Smooth muscle cell (in vitro differentiated cells): Measurements from ENCODE around the gene SEPTIN7. TPM values are rescaled to one million over a fixed set of nuclear protein-coding genes. Genes with fewer than 3 reads are reported as not detected.

Experiments
- DNase-seq: peaks from one replicate; lab custom pipeline; 2025; ENCODE audit not compliant: unreplicated experiment; lab: John Stamatoyannopoulos, UW
- H2AFZ ChIP-seq: fragments of 200-600 bp; sonication (generic); 2 replicates; pipeline ENCODE4 v1.6.0; 2016; ENCODE audit warnings: antibody characterized with exemption, low read depth, mild to moderate bottlenecking
- H3F3A ChIP-seq: fragments of 200-600 bp; sonication (generic); 2 replicates; pipeline ENCODE4 v1.6.0; 2017; ENCODE audit warnings: antibody characterized with exemption, low read depth
- H3K27ac ChIP-seq: fragments of 200-600 bp; sonication (generic); 2 replicates; pipeline ENCODE4 v1.5.1; 2016; ENCODE audit warnings: low read depth, mild to moderate bottlenecking
- H3K27me3 ChIP-seq: fragments of 200-600 bp; sonication (generic); 2 replicates; pipeline ENCODE4 v1.6.1; 2016; ENCODE audit warnings: low read depth, mild to moderate bottlenecking
- H3K36me3 ChIP-seq: fragments of 200-600 bp; sonication (generic); 2 replicates; pipeline ENCODE4 v1.5.1; 2016; ENCODE audit warnings: low read depth
- H3K4me1 ChIP-seq: fragments of 200-600 bp; sonication (generic); 2 replicates; pipeline ENCODE4 v1.5.1; 2016; ENCODE audit warnings: low read depth
- H3K4me2 ChIP-seq: fragments of 200-600 bp; sonication (generic); 2 replicates; pipeline ENCODE4 v1.6.0; 2016; ENCODE audit warnings: mild to moderate bottlenecking
- H3K4me3 ChIP-seq: fragments of 200-600 bp; sonication (generic); 2 replicates; pipeline ENCODE4 v1.5.1; 2016; ENCODE audit warnings: mild to moderate bottlenecking
- H3K79me2 ChIP-seq: fragments of 200-600 bp; sonication (generic); 2 replicates; pipeline ENCODE4 v1.6.0; 2016; ENCODE audit warnings: low read depth, mild to moderate bottlenecking
- H3K9ac ChIP-seq: fragments of 200-600 bp; sonication (generic); 2 replicates; pipeline ENCODE4 v1.6.0; 2016; ENCODE audit warnings: low read depth
- H3K9me3 ChIP-seq: fragments of 200-600 bp; sonication (generic); replicated peaks from 2 replicates; pipeline ENCODE4 v1.5.1; 2016; ENCODE audit warnings: low read depth
- H4K20me1 ChIP-seq: fragments of 200-600 bp; sonication (generic); 2 replicates; pipeline ENCODE4 v1.6.0; 2016; ENCODE audit warnings: low read depth
- CTCF ChIP-seq: fragments of 200-600 bp; sonication (generic); IDR thresholded peaks from 2 replicates; pipeline ENCODE4 v1.5.1; 2017; ENCODE audit warnings: borderline replicate concordance, mild to moderate bottlenecking, antibody characterized with exemption; ENCODE audit not compliant: insufficient read depth, poor library complexity, severe bottlenecking
- WGBS: methylation state at CpG from one replicate; pipeline ENCODE4 v1.1.7; 2016; ENCODE audit warnings: low lambda C conversion rate; 5-methylcytosine and 5-hydroxymethylcytosine counted together
- polyA plus RNA-seq: library from polyadenylated mRNA; unstranded; fragments of >200 nt; fragmentation: Nextera tagmentation; extraction: Ambion mirVana; gene quantifications from 2 replicates; pipeline ENCODE4 v1.2.1, GENCODE V29; 2016
- total RNA-seq: library from RNA; depleted of rRNA; stranded (reverse); fragments of >200 nt; gene quantifications from 2 replicates; pipeline ENCODE4 v1.2.3, GENCODE V29; 2014

The SEPTIN7 gene
- total and polyA plus RNA-seq, 2 experiments from 2014 or later, result 452 to 491 TPM

DNA sequence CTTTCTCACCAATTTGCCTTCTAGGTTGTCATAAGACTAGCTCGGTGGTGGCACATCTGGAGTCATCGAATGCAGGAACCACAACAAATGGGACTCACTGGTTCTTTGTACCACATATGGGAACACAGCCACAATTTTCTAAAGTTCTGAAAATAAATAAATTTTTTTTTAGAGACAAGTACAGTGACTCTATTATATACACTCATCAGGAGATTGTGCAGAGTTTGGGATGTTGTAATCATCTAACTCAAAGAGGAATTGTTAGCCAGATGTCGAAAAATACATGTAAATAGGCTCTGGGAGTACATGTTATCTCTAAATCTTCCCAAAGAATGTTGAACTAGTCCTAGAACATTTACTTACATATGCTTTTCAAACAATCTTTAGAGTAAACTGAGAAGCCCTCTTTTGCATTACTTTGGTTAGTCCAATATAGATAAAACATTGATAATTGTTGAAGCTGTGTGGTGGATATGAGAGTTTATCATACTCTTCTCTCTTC lies 19.6 kb upstream of the SEPTIN7 start:
- H3K4me2 ChIP-seq, result no peak overlapping the region
- no peak for TF ChIP-seq CTCF
- 69% methylated on average over 3 of the region's 3 CpGs for WGBS

GRCh38 chr7:35781767-35782515 lies 18.9 kb upstream of the SEPTIN7 start:
- Histone ChIP-seq H3K4me2 (no peak overlapping the region), H3K4me1 (no peaks in the 10 kb centered on the region), H4K20me1 (no peaks in the 10 kb centered on the region), H3K36me3 (no peaks in the 10 kb centered on the region), H3K27me3 (no peaks in the 10 kb centered on the region), H3K9ac (no peak overlapping the region), H3K27ac (no peak overlapping the region), H3K9me3 (no peaks in the 10 kb centered on the region), H3K79me2 (no peaks in the 10 kb centered on the region), H3F3A (no peaks in the 10 kb centered on the region), H3K4me3 (no peak overlapping the region), H2AFZ (no peak overlapping the region)
- no peak for TF ChIP-seq CTCF
- no peak for DNase-seq
- WGBS, result 87% methylated on average over 9 of the region's 9 CpGs

More for the DNA sequence above, 19.6 kb upstream of the SEPTIN7 start:
- DNase-seq, result no peak
- H3K4me1 ChIP-seq, result no peaks in the 10 kb centered on the region
- no peaks in the 10 kb centered on the region for H3K36me3 ChIP-seq
- H3K27ac ChIP-seq, result no peak overlapping the region
- no peaks in the 10 kb centered on the region for H3K9me3 ChIP-seq
- no peak overlapping the region for H3K9ac ChIP-seq
- no peaks in the 10 kb centered on the region for H3K79me2 ChIP-seq
- no peaks in the 10 kb centered on the region for H4K20me1 ChIP-seq
- no peaks in the 10 kb centered on the region for H3K27me3 ChIP-seq
- H2AFZ ChIP-seq, result no peak overlapping the region
- H3F3A ChIP-seq, result no peaks in the 10 kb centered on the region
- no peak overlapping the region for H3K4me3 ChIP-seq

DNA sequence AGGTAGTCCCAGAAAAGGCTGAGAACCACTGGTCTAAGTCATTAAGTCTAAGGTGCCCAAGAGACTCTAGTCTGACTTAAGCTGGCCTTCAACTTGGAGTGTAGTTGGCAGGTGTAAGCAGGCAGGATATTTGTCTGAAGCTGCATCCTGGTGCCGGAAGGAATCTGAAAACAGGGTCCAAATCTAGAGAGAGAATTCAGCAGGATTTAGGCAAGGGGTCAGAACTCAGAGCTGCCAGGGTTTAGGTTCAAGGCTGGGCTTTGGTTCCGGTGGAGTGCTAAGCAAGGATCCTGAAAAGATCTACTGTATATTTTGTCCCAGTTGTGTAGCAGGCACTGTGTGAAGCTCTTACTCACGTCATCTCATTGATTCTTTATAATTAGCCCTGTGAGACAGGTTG lies 16.5 kb upstream of the SEPTIN7 start:
- WGBS, result 87% methylated on average over 3 of the region's 3 CpGs
- no peaks in the 10 kb centered on the region for H3F3A ChIP-seq
- H3K36me3 ChIP-seq, result no peaks in the 10 kb centered on the region
- no peaks in the 10 kb centered on the region for H3K4me1 ChIP-seq
- H3K79me2 ChIP-seq, result no peaks in the 10 kb centered on the region
- no peaks in the 10 kb centered on the region for H3K9me3 ChIP-seq
- DNase-seq, result no peak
- no peak overlapping the region for H3K4me2 ChIP-seq
- H3K9ac ChIP-seq, result no peak overlapping the region
- no peaks in the 10 kb centered on the region for H3K27me3 ChIP-seq
- no peaks in the 10 kb centered on the region for H4K20me1 ChIP-seq
- no peak overlapping the region for H3K4me3 ChIP-seq
- TF ChIP-seq CTCF, result no peak
- H2AFZ ChIP-seq, result no peak overlapping the region
- H3K27ac ChIP-seq, result no peak overlapping the region

DNA sequence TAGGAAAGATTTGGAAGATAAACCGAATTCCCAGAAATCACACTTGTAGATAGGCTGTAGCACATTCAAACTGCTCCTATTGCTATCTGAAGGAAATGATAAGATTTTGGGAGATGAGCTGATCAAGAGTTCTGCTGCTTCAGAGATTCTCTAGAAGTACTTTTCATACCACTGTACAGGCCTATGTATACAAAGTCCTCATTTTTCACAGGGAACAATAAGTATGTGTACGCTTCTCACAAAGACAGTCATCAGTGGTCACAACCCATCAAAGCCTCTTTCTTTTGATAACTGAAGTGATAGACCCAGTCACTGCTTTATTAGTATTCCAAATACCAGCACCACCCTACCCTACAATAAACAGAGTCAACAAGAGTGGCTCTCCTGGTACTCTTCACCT lies 15.6 kb upstream of the SEPTIN7 start:
- Histone ChIP-seq H3F3A (no peaks in the 10 kb centered on the region), H4K20me1 (no peaks in the 10 kb centered on the region), H3K27ac (no peak overlapping the region), H3K36me3 (no peaks in the 10 kb centered on the region), H3K9me3 (no peaks in the 10 kb centered on the region), H3K4me1 (no peaks in the 10 kb centered on the region), H3K79me2 (no peaks in the 10 kb centered on the region), H2AFZ (no peak overlapping the region), H3K4me2 (no peak overlapping the region), H3K4me3 (no peak overlapping the region), H3K9ac (no peak overlapping the region), H3K27me3 (no peaks in the 10 kb centered on the region)
- DNase-seq, result no peak
- TF ChIP-seq CTCF, result no peak
- 96% methylated on average over 2 of the region's 2 CpGs for WGBS
